Fibroblast of lung (primary cell): ENCODE results near the gene GNG12.

Source experiments
- EZH2 ChIP-seq: IDR thresholded peaks from 2 replicates; pipeline ENCODE4 v1.5.1; 2012; ENCODE audit warnings: low read length, control low read depth, mild to moderate bottlenecking; ENCODE audit errors: missing control alignments
- TF ChIP-seq, protein P1 (sequence below), 2 donors: IDR thresholded peaks in 1 of 2; conservative IDR thresholded peaks in 1 of 2; 1 replicate in 1 of 2; 2 replicates in 1 of 2; pipeline ENCODE4 v1.5.1; 2011 to 2012; ENCODE audit warnings: low read length in 2 of 2, control low read depth in 1 of 2, inconsistent platforms in 1 of 2, low read depth in 1 of 2, mild to moderate bottlenecking in 1 of 2

DNA sequence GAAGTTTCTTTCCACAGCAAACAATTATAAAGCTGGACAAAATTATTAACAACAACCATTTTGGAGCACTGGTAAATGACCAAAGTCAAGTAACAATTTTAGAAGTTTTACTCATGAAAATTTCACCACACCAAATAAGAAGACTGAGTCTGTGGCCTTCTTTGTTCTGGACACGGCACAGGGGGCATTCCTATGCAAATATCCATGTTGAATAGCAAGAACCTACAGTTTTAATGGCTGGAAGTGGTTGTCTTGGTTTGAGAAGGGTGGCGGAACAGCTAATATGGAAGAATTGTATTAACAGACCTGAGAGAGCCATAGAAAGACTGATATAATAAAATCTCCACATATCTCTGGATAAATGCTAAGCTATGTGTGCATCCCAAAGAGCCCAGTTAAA, 177.7 kb downstream of the GNG12 start:
- TF ChIP-seq, protein P1, sequence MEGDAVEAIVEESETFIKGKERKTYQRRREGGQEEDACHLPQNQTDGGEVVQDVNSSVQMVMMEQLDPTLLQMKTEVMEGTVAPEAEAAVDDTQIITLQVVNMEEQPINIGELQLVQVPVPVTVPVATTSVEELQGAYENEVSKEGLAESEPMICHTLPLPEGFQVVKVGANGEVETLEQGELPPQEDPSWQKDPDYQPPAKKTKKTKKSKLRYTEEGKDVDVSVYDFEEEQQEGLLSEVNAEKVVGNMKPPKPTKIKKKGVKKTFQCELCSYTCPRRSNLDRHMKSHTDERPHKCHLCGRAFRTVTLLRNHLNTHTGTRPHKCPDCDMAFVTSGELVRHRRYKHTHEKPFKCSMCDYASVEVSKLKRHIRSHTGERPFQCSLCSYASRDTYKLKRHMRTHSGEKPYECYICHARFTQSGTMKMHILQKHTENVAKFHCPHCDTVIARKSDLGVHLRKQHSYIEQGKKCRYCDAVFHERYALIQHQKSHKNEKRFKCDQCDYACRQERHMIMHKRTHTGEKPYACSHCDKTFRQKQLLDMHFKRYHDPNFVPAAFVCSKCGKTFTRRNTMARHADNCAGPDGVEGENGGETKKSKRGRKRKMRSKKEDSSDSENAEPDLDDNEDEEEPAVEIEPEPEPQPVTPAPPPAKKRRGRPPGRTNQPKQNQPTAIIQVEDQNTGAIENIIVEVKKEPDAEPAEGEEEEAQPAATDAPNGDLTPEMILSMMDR (conservative IDR thresholded peaks at IDR 0.05 in 1 of 2, IDR thresholded peaks at IDR 0.05 in 1 of 2; ENCODE audit: low read depth in 1 of 2, low read length in 2 of 2), result no peak
- no peak for TF ChIP-seq EZH2
